OCI-LY1 (cell line): Measurements from ENCODE around the gene ASAP3.

Experiments
- H2AFZ ChIP-seq: fragments of 200-600 bp; sonication (generic), shearing (Covaris generic); 2 replicates; pipeline ENCODE4 v1.6.0; 2014; ENCODE audit warnings: antibody characterized with exemption, mild to moderate bottlenecking, low read length
- H3F3A ChIP-seq: fragments of 200-600 bp; sonication (generic), shearing (Covaris generic); 2 replicates; pipeline ENCODE4 v1.6.0; 2014; ENCODE audit warnings: mild to moderate bottlenecking, antibody characterized with exemption, low read length, moderate library complexity; ENCODE audit not compliant: insufficient read depth
- H3K27ac ChIP-seq: fragments of 200-600 bp; sonication (generic); 2 replicates; pipeline ENCODE4 v1.5.1; 2014; ENCODE audit warnings: low read length, mixed run types, mild to moderate bottlenecking, low read depth; ENCODE audit not compliant: poor library complexity, severe bottlenecking
- H3K27me3 ChIP-seq: fragments of 200-600 bp; sonication (generic); 2 replicates; pipeline ENCODE4 v1.6.0; 2014; ENCODE audit warnings: antibody characterized with exemption, mild to moderate bottlenecking, low read length, moderate library complexity; ENCODE audit not compliant: insufficient read depth
- H3K36me3 ChIP-seq: fragments of 200-600 bp; sonication (generic); 2 replicates; pipeline ENCODE4 v1.6.1; 2014; ENCODE audit warnings: mild to moderate bottlenecking, antibody characterized with exemption, low read length, moderate library complexity, mixed read lengths; ENCODE audit not compliant: insufficient read depth
- H3K4me1 ChIP-seq: fragments of 200-600 bp; sonication (generic); 2 replicates; pipeline ENCODE4 v1.5.1; 2014; ENCODE audit warnings: mild to moderate bottlenecking, low read length, moderate library complexity; ENCODE audit not compliant: insufficient read depth, severe bottlenecking
- H3K4me2 ChIP-seq: fragments of 200-600 bp; sonication (generic), shearing (Covaris generic); 2 replicates; pipeline ENCODE4 v1.6.1; 2014; ENCODE audit warnings: low read length
- H3K4me3 ChIP-seq: fragments of 200-600 bp; sonication (generic); 2 replicates; pipeline ENCODE4 v1.5.1; 2014; ENCODE audit warnings: low read length, low read depth, mild to moderate bottlenecking, mixed read lengths; ENCODE audit not compliant: poor library complexity, severe bottlenecking
- H3K79me2 ChIP-seq: fragments of 200-600 bp; shearing (Covaris generic); 2 replicates; pipeline ENCODE4 v1.6.1; 2016; ENCODE audit warnings: mixed run types, low read length, mixed read lengths; ENCODE audit not compliant: insufficient read depth
- H3K9ac ChIP-seq: fragments of 200-600 bp; sonication (generic), shearing (Covaris generic); 2 replicates; pipeline ENCODE4 v1.6.1; 2014; ENCODE audit warnings: mild to moderate bottlenecking, low read length, mixed read lengths
- H3K9me2 ChIP-seq: fragments of 200-600 bp; sonication (generic), shearing (Covaris generic); 2 replicates; pipeline ENCODE4 v1.6.1; 2014; ENCODE audit warnings: low read depth, mild to moderate bottlenecking, low read length, mixed read lengths
- H3K9me3 ChIP-seq: fragments of 200-600 bp; shearing (Covaris generic); 2 replicates; pipeline ENCODE4 v1.6.1; 2014; ENCODE audit warnings: low read length, mixed read lengths
- H4K20me1 ChIP-seq: fragments of 200-600 bp; sonication (generic), shearing (Covaris generic); 2 replicates; pipeline ENCODE4 v1.6.0; 2016; ENCODE audit warnings: mild to moderate bottlenecking, low read length; ENCODE audit not compliant: insufficient read depth
- CTCF ChIP-seq: fragments of 200-600 bp; sonication (generic), shearing (Covaris generic); IDR thresholded peaks from 2 replicates; pipeline ENCODE4 v1.5.1; 2017; ENCODE audit warnings: mild to moderate bottlenecking, antibody characterized with exemption, low read length, moderate library complexity, mixed read lengths
- EZH2 ChIP-seq: fragments of 200-600 bp; sonication (generic), shearing (Covaris generic); IDR thresholded peaks from 2 replicates; pipeline ENCODE4 v1.8.0; 2017; ENCODE audit warnings: borderline replicate concordance, mixed run types, mild to moderate bottlenecking, antibody characterized with exemption, low read length, moderate library complexity, mixed read lengths

The ASAP3 gene

GRCh38 chr1:23385119-23385621 lies 98.8 kb downstream of the ASAP3 start:
- Histone ChIP-seq H3K4me3 (no peak overlapping the region), H4K20me1 (no peaks in the 10 kb centered on the region), H3F3A (no peaks in the 10 kb centered on the region), H3K36me3 (no peaks in the 10 kb centered on the region), H3K4me2 (no peak overlapping the region), H2AFZ (no peak overlapping the region), H3K9me2 (no peaks in the 10 kb centered on the region), H3K27ac (no peak overlapping the region), H3K9ac (no peak overlapping the region), H3K9me3 (no peaks in the 10 kb centered on the region), H3K4me1 (no peaks in the 10 kb centered on the region), H3K27me3 (peaks cover 9% of the 10 kb centered on the region; the same call in 1 of the 2 replicates), H3K79me2 (no peaks in the 10 kb centered on the region)
- TF ChIP-seq EZH2, result no peak
- TF ChIP-seq CTCF, result no peak

- Histone ChIP-seq H3K27me3 (peaks cover 9% of the 10 kb centered on the region; the same call in 1 of the 2 replicates), H2AFZ (no peak overlapping the region)
These were observed 99.5 kb downstream of the ASAP3 start for GRCh38 chr1:23384312-23385058.

DNA sequence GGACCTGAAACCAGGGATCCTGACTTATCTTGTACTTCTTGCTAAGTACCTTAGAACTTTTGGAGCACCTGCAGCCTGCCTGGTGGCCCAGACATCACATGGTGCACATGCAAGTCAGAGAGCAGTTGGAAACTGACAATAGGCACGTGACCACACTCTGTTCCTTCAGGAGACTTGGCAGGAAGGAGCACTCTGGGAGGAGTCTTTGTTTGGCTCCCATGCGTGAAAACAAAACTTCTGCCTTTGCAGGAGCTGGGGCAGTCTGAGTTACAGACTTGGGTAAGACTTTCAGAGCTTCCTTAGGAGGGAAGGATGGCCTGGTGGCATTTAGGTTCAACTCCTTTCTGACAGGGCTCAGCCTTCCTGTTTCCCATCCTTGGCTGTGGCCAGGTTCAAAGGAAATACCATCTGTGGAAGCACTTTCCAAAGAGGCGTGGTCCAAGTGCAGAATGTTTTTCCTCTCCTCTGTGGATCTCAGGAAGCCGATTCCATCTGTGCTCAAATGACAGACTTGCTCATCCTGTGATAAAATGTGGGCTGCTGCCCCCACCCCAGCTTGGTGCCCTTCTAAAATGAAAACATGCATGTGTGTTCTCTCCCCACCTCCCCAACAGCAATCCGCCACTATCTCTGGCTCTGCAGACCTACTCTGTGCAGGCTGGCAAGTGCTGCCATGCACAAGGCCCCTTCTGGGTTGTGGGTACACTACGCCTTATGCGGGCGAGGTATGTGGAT lies 100.2 kb downstream of the ASAP3 start:
- H3K9me3 ChIP-seq, result no peaks in the 10 kb centered on the region
- H3K9ac ChIP-seq, result no peak overlapping the region
- no peaks in the 10 kb centered on the region for H3K79me2 ChIP-seq
- no peak overlapping the region for H3K4me2 ChIP-seq
- no peaks in the 10 kb centered on the region for H3F3A ChIP-seq
- H3K27ac ChIP-seq, result no peak overlapping the region
- H3K27me3 ChIP-seq, result peaks cover 9% of the 10 kb centered on the region; the same call in 1 of the 2 replicates
- no peaks in the 10 kb centered on the region for H3K9me2 ChIP-seq
- H3K4me1 ChIP-seq, result no peaks in the 10 kb centered on the region
- H3K36me3 ChIP-seq, result no peaks in the 10 kb centered on the region
- H4K20me1 ChIP-seq, result no peaks in the 10 kb centered on the region
- no peak overlapping the region for H2AFZ ChIP-seq
- no peak for TF ChIP-seq CTCF
- TF ChIP-seq EZH2, result no peak
- no peak overlapping the region for H3K4me3 ChIP-seq

More at GRCh38 chr1:23384312-23385058, 99.5 kb downstream of the ASAP3 start:
- Histone ChIP-seq H3F3A (no peaks in the 10 kb centered on the region), H3K4me2 (no peak overlapping the region), H4K20me1 (no peaks in the 10 kb centered on the region), H3K27ac (no peak overlapping the region), H3K9me2 (no peaks in the 10 kb centered on the region), H3K9me3 (no peaks in the 10 kb centered on the region), H3K4me3 (no peak overlapping the region), H3K4me1 (no peaks in the 10 kb centered on the region), H3K9ac (no peak overlapping the region), H3K36me3 (no peaks in the 10 kb centered on the region), H3K79me2 (no peaks in the 10 kb centered on the region)
- no peak for TF ChIP-seq EZH2
- no peak for TF ChIP-seq CTCF
